DND-41 (cell line): ENCODE data around the gene LRRC40.

Experiments
- EZH2 ChIP-seq: IDR thresholded peaks from 3 replicates; pipeline ENCODE4 v1.6.1; 2012; ENCODE audit warnings: borderline replicate concordance, low read depth, mild to moderate bottlenecking, moderate library complexity, low read length, inconsistent platforms; ENCODE audit not compliant: severe bottlenecking
- TF ChIP-seq, protein P1 (sequence below): IDR thresholded peaks from 2 replicates; pipeline ENCODE4 v1.5.1; 2012; ENCODE audit warnings: borderline replicate concordance, low read length, moderate library complexity, mild to moderate bottlenecking; ENCODE audit not compliant: poor library complexity, severe bottlenecking; ENCODE audit errors: extremely low read depth

DNA sequence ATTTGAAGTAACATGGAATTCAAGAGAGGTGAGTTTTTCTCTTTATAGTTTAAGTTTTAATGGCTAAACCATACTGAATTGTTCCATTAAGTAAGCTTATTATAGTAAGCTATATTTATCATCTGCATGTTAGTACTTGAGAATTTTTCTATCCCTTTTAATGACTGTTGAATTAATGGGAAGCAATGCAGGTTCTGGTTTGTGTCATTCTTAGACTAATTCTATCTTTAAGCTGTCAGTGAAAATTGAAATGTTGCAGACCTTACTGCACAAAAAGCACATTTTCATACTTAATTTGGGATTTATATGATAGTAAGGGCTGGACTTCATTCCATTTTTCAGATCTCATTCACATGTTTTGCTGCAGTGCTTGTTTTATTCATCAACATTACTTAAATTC is 41.7 kb upstream of the LRRC40 start:
- TF ChIP-seq, protein P1, sequence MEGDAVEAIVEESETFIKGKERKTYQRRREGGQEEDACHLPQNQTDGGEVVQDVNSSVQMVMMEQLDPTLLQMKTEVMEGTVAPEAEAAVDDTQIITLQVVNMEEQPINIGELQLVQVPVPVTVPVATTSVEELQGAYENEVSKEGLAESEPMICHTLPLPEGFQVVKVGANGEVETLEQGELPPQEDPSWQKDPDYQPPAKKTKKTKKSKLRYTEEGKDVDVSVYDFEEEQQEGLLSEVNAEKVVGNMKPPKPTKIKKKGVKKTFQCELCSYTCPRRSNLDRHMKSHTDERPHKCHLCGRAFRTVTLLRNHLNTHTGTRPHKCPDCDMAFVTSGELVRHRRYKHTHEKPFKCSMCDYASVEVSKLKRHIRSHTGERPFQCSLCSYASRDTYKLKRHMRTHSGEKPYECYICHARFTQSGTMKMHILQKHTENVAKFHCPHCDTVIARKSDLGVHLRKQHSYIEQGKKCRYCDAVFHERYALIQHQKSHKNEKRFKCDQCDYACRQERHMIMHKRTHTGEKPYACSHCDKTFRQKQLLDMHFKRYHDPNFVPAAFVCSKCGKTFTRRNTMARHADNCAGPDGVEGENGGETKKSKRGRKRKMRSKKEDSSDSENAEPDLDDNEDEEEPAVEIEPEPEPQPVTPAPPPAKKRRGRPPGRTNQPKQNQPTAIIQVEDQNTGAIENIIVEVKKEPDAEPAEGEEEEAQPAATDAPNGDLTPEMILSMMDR, result no peak
- no peak for TF ChIP-seq EZH2
